HFF-Myc (cell line): Measurements from ENCODE around the gene TPBGL.

ENCODE experiments used
- DNase-seq: peaks from one replicate; pipeline ENCODE4 v3.0.0-alpha.2; 2011; ENCODE audit warnings: low read depth; ENCODE audit errors: extremely low read depth
- H3K4me3 ChIP-seq: replicated peaks from 2 replicates; pipeline ENCODE4 v1.5.1; 2011; ENCODE audit warnings: low read depth, mild to moderate bottlenecking, control low read depth, low read length
- CTCF ChIP-seq: IDR thresholded peaks from 2 replicates; pipeline ENCODE4 v1.5.1; 2012; ENCODE audit warnings: mild to moderate bottlenecking, low read depth, low read length, control low read depth; ENCODE audit errors: missing control alignments

TPBGL gene

GRCh38 chr11:75240311-75241035 lies at the start of gene TPBGL:
TPBGL (plus strand) TSS chr11:75240774; CDS start chr11:75241050, 276 bp downstream.
- H3K4me3 ChIP-seq, result peak within 1 kb of the TSS; percentile 33
- no peak for TF ChIP-seq CTCF
- DNase-seq, result no peak

GRCh38 chr11:75191330-75191717 lies 49.2 kb upstream of the TPBGL start:
- TF ChIP-seq CTCF, result no peak
- no peak for DNase-seq
- H3K4me3 ChIP-seq, result no peak overlapping the region

- H3K4me3 ChIP-seq, result no peak overlapping the region
- DNase-seq, result no peak
- no peak for TF ChIP-seq CTCF
Observed at GRCh38 chr11:75193271-75193670, 47.3 kb upstream of the TPBGL start.

GRCh38 chr11:75193711-75194110 lies 46.9 kb upstream of the TPBGL start:
- no peak for TF ChIP-seq CTCF
- no peak overlapping the region for H3K4me3 ChIP-seq
- no peak for DNase-seq

GRCh38 chr11:75194147-75194546 lies 46.4 kb upstream of the TPBGL start:
- no peak for DNase-seq
- H3K4me3 ChIP-seq, result no peak overlapping the region
- TF ChIP-seq CTCF, result no peak

GRCh38 chr11:75195167-75195962 lies 45.2 kb upstream of the TPBGL start:
- TF ChIP-seq CTCF, result no peak
- no peak for DNase-seq
- H3K4me3 ChIP-seq, result no peak overlapping the region

GRCh38 chr11:75196426-75196825 lies 44.1 kb upstream of the TPBGL start:
- no peak for DNase-seq
- no peak for TF ChIP-seq CTCF
- H3K4me3 ChIP-seq, result no peak overlapping the region
